Articular chondrocyte of knee joint (primary cell): Measurements from ENCODE around the gene SGPP1. TPM values are rescaled to one million over a fixed set of nuclear protein-coding genes. Genes with fewer than 3 reads are reported as not detected.

Source experiments
- small RNA-seq: library from RNA; depleted of rRNA; stranded (forward); fragments of <200 nt; gene quantifications from one replicate; pipeline ENCODE3, GENCODE V24; 2012
- total RNA-seq: library from RNA; depleted of rRNA; stranded (reverse); fragments of >200 nt; gene quantifications from 2 replicates; pipeline ENCODE4 v1.2.3, GENCODE V29; 2012

Gene SGPP1, protein sequence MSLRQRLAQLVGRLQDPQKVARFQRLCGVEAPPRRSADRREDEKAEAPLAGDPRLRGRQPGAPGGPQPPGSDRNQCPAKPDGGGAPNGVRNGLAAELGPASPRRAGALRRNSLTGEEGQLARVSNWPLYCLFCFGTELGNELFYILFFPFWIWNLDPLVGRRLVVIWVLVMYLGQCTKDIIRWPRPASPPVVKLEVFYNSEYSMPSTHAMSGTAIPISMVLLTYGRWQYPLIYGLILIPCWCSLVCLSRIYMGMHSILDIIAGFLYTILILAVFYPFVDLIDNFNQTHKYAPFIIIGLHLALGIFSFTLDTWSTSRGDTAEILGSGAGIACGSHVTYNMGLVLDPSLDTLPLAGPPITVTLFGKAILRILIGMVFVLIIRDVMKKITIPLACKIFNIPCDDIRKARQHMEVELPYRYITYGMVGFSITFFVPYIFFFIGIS
- total RNA-seq: 36.2 and 45.9 TPM in 2 replicates

DNA sequence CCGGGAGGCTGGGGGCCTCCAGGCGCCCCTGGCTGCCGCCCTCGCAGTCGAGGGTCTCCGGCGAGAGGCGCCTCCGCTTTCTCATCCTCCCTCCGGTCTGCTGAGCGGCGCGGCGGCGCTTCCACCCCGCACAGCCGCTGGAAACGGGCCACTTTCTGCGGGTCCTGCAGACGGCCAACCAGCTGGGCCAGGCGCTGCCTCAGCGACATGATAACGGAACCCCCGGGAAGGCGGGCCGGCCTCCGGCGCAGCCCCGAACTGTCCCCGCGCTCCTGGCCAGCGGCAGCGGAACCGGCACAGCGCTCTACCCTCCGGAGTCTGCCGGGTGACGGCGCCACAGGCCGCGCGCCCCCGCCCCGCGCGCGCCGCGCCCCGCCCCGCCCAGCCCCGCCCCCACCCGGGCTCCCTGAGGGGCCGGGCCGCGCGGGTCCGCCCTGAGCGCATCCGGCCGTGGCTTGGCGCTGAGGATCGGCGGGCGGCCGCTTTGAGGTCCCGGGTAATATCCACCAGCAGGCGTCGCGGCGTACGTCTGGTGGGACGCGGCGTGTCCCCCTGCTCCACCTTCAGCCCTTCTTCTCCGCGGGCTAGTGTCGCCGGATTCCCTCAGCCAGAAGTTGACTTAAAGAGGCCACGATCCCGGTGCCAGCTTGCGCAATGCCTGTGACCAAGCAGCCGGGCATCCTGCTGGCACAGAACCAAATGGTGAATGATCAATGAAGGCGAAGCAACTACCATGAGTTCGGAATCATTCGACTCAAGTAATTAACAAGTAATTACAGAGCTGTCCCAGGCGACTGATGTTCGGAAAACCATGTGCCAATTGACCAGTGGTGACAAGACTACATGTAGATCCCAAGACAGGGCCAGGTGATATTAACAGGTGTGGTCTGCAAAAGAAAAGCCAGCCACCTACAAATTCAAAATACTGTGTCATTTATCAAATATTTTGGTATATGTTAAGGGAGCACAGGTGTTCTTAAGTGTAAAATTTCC lies at the start of gene SGPP1:
Gene SGPP1 (minus strand): TSS at position 330 of the 993 bp plus-strand sequence. CDS start 121 bp downstream, at position 209.

DNA sequence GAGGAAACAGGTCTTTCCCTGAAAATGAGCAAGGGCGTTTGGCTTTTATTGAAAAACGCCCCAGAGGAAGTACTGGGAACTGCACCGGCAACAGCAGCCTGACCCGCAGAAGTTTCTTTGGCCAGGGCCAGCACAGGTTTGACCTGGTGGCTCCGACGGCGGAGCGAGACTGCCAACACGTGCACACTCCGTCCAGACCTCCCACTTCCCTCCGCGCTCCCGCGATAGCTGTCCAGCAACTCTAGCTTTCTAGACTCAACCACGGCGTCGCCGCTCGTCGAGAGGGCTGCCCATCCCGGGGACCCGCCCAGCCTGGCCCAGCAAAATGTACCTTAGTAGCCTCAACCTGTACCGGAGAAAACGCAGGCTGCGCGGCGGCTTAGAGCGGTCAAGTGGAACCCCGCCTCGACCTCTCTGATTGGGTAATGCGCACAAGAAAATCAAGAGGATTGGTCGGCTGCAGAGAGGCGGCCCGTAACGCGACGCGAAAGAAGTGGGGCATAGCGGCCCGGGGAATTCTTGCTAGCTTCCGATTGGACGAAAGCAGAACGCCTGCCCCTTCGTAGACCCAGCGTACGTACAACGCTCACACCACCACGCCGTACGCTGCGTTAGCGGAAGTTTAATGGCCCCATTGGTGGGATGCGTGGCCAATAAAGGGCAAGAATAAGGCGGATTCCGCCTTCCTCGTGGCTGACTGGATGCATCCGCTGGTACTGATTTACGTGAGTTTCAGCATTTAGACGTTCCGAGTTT lies 86.2 kb downstream of the SGPP1 start, which contains the start of gene WDR89:
Gene WDR89 (minus strand): TSS at position 399 of the 756 bp plus-strand sequence. CDS start 41,929 bp downstream, outside the sequence.

Small RNA genes within 50 kb of the gene (small RNA-seq; reads per million reads assigned to genes)
- gene AL161670.1 (not detected), gene RF00012 (not detected), gene RNU7-116P (not detected)

Other genes starting within 250 kb of the SGPP1 start
- 29.6 and 33.2 TPM in 2 replicates for gene PPP2R5E, start 184.7 kb downstream of the SGPP1 start, total RNA-seq
- gene WDR89, start 86.2 kb downstream of the SGPP1 start, total RNA-seq: 8.5 and 12.0 TPM in 2 replicates
- 13.6 and 17.2 TPM in 2 replicates for gene SYNE2, start 124.9 kb upstream of the SGPP1 start, total RNA-seq